ENCODE measurements around the gene GALK1.
"Not testable (repeated sequence)": the region's sequence is repeated elsewhere in the genome, so short reads cannot be mapped to it uniquely, and the experiment has no call there.

Gene GALK1

DNA sequence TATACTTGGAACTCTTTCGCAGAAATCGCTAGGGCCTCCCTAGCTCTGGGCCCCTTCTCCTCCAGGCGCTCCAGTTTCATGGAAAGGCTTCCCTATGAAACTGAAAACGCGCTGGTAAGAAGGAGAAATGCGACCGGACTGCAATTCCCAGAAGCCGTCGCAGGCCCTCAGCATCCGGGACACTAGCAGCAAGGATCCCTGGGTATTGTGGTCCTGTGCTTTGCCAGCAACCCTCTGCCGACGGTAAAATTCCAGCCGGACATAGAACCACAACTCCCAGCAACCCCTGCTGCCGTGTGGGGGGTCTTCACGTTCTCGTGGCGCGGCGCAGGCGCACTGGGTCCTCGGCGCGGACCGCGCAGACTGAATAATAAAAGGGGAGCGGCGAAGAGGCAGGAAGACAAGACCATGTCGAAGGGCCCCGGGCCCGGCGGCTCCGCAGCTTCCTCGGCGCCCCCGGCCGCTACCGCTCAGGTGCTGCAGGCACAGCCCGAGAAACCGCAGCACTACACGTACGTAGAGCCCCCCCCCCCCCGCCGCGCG is 19.6 kb upstream of the GALK1 start, which contains the start of gene UNK:
Gene UNK (plus strand): TSS at position 334 of the 543 bp plus-strand sequence. CDS start 75 bp downstream, at position 409.
- Histone ChIP-seq H3K9me3 (ENCODE audit: control insufficient read depth, low read length) (no peaks in the 10 kb centered on the region), H3K4me1 (ENCODE audit: control insufficient read depth, insufficient read depth, low read length) (peaks cover 10% of the 10 kb centered on the region), H3K36me3 (ENCODE audit: control insufficient read depth, insufficient read depth, low read length) (peaks cover 3% of the 10 kb centered on the region), H3K27me3 (ENCODE audit: control insufficient read depth, insufficient read depth, low read length, poor library complexity, severe bottlenecking) (no peaks in the 10 kb centered on the region), H3K27ac (ENCODE audit: insufficient read depth, low read depth, low read length, poor library complexity, severe bottlenecking) (peak within 1 kb of the TSS; percentile 100), H3K4me3 (ENCODE audit: insufficient read depth, low read depth, low read length) (peak within 1 kb of the TSS; percentile 76)
- 0 to 1% methylated on average over 42 to 45 of the region's 45 CpGs for WGBS, 2 experiments

DNA sequence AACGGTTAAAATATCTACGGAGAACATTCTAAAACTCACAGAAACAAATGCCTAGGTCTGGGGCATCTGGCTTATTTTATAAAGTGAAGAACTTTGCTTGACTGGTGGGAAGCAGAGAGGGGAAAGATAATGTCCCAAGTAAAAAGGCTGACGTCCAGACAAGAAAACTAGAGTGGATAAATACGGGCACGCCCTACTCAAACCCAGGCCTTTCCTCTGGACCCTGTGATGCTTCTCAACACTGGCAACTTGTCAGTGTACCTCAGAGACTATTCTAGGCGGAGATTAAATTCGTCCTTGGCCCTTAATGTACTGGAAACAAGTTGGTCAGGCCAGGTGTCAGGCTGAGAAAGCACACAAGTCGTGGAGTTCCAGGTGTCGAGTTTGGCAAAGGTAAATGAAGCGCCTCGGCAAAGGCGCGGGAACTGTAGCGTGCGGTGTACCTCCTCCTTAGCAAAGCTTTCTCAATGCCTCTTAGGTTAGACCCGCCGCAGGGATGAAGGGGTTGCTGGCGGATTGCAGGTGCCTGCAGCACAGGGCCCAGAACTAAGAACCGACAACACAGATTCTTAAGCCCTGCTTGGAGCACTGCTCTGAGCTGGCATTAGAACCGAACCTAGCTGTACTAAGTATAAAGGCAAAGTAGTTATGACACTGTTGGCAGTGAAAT is 18.9 kb upstream of the GALK1 start:
- peaks cover 10% of the 10 kb centered on the region for H3K4me1 ChIP-seq (ENCODE audit: control insufficient read depth, insufficient read depth, low read length)
- no peaks in the 10 kb centered on the region for H3K27me3 ChIP-seq (ENCODE audit: control insufficient read depth, insufficient read depth, low read length, poor library complexity, severe bottlenecking)
- H3K36me3 ChIP-seq (ENCODE audit: control insufficient read depth, insufficient read depth, low read length): peaks cover 4% of the 10 kb centered on the region
- H3K4me3 ChIP-seq (ENCODE audit: insufficient read depth, low read depth, low read length): peak overlapping the region; percentile 76
- H3K9me3 ChIP-seq (ENCODE audit: control insufficient read depth, low read length): no peaks in the 10 kb centered on the region
- peak overlapping the region; percentile 100 for H3K27ac ChIP-seq (ENCODE audit: insufficient read depth, low read depth, low read length, poor library complexity, severe bottlenecking)
- WGBS, 2 experiments: 89% methylated on average over 20 of the region's 20 CpGs

DNA sequence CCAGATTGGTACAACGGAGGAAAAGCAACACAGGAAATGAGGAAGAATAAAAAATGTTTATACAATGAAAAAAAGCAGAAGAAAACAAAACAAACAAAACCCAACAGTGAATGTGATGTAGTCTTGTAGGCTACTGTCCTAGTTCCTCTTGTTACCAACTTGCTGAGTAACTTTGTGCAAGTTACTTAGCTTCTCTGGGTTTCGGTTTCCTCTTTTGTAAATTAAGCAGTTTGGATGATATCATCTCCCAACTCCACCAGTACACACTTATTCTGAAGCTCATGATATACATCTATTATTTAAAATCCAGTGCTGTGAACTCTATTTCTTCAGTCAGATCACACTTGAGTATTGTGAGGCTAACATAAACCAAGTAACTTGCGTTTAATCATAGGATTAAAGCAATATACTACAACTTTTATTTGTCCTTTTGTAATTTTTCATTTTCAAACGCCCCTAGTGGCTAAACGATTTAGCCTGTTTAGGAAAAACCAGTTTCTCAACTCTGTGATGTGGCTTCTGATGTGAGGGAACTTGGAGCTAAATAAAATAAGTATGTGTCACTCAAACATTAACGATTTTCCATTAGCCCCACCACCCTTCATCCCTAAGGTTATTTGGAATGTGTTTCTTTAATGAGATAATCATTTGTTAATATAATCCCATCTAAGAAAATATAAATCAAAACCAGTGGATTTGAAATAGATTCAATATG is 18.2 kb upstream of the GALK1 start:
- no peak overlapping the region for H3K27ac ChIP-seq (ENCODE audit: insufficient read depth, low read depth, low read length, poor library complexity, severe bottlenecking)
- no peaks in the 10 kb centered on the region for H3K27me3 ChIP-seq (ENCODE audit: control insufficient read depth, insufficient read depth, low read length, poor library complexity, severe bottlenecking)
- peaks cover 10% of the 10 kb centered on the region for H3K4me1 ChIP-seq (ENCODE audit: control insufficient read depth, insufficient read depth, low read length)
- H3K9me3 ChIP-seq (ENCODE audit: control insufficient read depth, low read length): no peaks in the 10 kb centered on the region
- H3K36me3 ChIP-seq (ENCODE audit: control insufficient read depth, insufficient read depth, low read length): peaks cover 11% of the 10 kb centered on the region
- WGBS, 2 experiments: 43 to 71% methylated on average over 4 of the region's 6 CpGs
- H3K4me3 ChIP-seq (ENCODE audit: insufficient read depth, low read depth, low read length): no peak overlapping the region

DNA sequence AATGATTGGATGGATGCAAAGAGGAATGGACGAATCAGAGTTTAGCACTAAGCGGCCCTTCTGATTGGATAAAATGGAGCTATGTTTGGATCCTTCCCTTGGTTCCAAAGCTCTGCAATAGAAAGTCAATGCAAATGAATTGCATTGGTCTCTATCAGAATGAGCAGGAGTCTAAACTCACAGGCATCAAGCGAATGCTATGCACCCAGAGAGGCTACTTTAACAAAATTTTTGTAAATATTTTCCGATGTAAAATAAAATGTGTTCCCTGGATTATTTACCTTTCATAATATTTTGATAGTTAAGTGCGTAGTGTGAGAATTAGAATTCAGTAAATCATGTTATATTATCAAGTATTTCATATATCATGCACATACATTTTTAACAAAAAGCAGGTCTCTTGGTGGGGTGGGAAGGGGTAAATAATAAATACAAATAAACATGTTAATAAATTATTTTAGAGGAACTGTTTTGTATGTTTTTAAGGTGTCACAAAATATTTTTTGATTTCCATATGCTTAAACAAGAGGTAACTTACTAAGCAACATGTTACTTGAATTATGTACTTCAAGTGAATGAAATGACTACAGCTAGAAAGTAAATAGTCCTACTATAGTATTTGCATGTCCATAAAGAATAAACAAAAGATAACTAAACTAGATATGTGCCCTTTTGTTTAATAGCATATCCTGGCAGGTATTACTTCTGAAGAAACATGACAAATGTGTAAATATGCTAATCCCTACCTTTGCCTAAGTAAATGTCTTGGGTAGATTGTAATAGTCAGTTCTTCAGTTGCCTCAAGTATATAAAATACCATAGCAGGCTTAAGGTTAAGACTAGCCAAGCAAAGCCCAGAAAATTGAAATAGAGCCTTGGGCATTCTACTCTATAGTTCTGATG is 15.2 kb upstream of the GALK1 start:
- no peak overlapping the region for H3K4me3 ChIP-seq (ENCODE audit: insufficient read depth, low read depth, low read length)
- 0 to 3% methylated on average over 3 of the region's 5 CpGs for WGBS, 2 experiments
- peaks cover 5% of the 10 kb centered on the region for H3K4me1 ChIP-seq (ENCODE audit: control insufficient read depth, insufficient read depth, low read length)
- peaks cover 14% of the 10 kb centered on the region for H3K36me3 ChIP-seq (ENCODE audit: control insufficient read depth, insufficient read depth, low read length)
- no peaks in the 10 kb centered on the region for H3K9me3 ChIP-seq (ENCODE audit: control insufficient read depth, low read length)
- H3K27me3 ChIP-seq (ENCODE audit: control insufficient read depth, insufficient read depth, low read length, poor library complexity, severe bottlenecking): no peaks in the 10 kb centered on the region
- H3K27ac ChIP-seq (ENCODE audit: insufficient read depth, low read depth, low read length, poor library complexity, severe bottlenecking): no peak overlapping the region

DNA sequence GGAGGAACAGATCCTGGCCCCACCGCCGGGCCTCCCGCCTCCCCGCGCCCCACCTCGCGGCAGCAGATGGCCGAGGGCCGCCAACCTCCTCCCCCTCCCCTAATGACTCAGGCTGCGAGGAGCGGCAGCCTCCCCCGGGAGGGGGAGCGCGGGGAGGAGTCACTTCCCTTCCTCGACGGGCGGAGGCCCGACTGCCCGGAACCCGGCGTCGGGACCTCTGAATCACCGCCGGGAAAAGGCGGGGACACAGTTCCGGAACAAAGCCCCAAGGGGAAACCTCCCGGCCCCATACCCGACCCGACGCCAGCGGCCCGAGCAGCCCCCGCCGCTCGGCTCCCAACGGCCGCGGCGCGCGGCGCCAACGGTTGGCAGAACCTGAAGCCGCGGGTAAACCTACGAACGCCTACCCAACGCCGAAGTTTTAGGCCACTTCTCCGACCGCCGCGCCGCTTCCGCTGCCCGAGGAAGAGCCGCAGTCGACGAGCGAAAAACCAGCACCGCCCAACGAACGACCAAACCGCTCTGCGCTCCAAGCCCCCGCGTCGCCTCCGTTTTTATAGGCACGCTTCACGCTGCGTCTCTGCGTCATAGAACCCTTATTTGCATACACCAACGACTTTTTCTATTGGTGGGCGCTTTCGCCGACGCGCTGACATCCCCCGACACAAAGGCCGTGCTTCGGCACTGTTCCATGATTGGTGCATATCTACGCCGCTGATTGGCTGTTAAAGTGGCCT is 14.4 kb upstream of the GALK1 start:
- Histone ChIP-seq H3K4me1 (ENCODE audit: control insufficient read depth, insufficient read depth, low read length) (peaks cover 5% of the 10 kb centered on the region), H3K27ac (ENCODE audit: insufficient read depth, low read depth, low read length, poor library complexity, severe bottlenecking) (peak overlapping the region; percentile 95), H3K9me3 (ENCODE audit: control insufficient read depth, low read length) (no peaks in the 10 kb centered on the region), H3K4me3 (ENCODE audit: insufficient read depth, low read depth, low read length) (peak overlapping the region; percentile 98), H3K27me3 (ENCODE audit: control insufficient read depth, insufficient read depth, low read length, poor library complexity, severe bottlenecking) (no peaks in the 10 kb centered on the region), H3K36me3 (ENCODE audit: control insufficient read depth, insufficient read depth, low read length) (peaks cover 14% of the 10 kb centered on the region)
- 0% methylated on average over 84 of the region's 84 CpGs for WGBS, 2 experiments

DNA sequence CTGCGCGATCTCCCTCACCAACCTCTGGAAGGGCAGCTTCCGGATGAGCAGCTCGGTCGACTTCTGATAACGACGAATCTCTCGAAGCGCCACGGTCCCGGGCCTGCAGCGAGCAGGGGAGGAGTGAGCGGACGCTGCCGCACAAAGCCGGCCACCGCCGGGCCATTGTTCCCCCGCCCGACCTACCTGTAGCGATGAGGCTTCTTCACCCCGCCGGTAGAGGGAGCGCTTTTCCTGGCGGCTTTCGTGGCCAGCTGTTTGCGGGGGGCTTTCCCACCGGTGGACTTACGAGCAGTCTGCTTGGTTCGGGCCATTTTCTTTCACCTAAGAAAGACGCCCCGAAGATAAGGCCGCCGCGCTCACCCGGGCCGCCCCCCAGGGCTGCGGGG is 13.9 kb upstream of the GALK1 start:
- peaks cover 5% of the 10 kb centered on the region for H3K4me1 ChIP-seq (ENCODE audit: control insufficient read depth, insufficient read depth, low read length)
- peak overlapping the region; percentile 95 for H3K27ac ChIP-seq (ENCODE audit: insufficient read depth, low read depth, low read length, poor library complexity, severe bottlenecking)
- no peaks in the 10 kb centered on the region for H3K27me3 ChIP-seq (ENCODE audit: control insufficient read depth, insufficient read depth, low read length, poor library complexity, severe bottlenecking)
- WGBS, 2 experiments: 1% methylated on average over 38 of the region's 38 CpGs
- H3K9me3 ChIP-seq (ENCODE audit: control insufficient read depth, low read length): no peaks in the 10 kb centered on the region
- peaks cover 14% of the 10 kb centered on the region for H3K36me3 ChIP-seq (ENCODE audit: control insufficient read depth, insufficient read depth, low read length)
- H3K4me3 ChIP-seq (ENCODE audit: insufficient read depth, low read depth, low read length): peak overlapping the region; percentile 98

DNA sequence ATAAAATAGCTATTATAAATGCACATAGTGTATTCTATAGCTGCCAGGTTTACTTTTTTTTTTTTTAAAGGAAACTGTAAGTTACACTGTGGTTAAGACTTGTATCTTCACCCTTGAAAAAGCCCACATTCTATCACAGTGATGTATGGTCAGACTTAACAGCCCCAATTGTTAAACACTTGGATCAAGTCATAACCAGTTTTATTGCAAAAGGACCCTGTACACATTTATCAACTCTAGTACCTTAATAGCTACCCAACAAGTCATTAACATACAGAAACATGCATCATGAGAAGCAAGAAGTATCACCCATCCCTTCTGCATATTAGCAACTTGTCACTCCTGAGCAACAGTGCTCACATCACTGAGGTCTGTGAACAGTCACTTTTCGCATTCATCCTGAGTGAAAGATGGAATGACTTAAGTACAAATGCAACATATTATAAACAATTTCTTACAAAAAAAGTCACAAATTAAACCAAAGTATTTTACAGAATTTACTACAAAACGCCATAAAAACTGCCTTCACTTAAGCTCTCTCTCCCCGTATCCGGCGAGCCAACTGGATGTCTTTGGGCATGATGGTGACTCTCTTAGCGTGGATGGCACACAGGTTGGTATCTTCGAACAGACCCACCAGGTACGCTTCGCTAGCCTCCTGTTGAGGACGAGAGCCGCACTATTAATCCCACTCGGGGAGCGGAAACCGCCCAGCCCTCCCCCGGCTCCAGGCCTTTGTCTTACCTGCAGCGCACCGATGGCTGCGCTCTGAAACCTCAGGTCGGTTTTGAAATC is 13.3 kb upstream of the GALK1 start:
- WGBS, 2 experiments: 12 to 13% methylated on average over 19 of the region's 19 CpGs
- not testable (repeated sequence) for H3K4me1 ChIP-seq (ENCODE audit: control insufficient read depth, insufficient read depth, low read length); H3K9me3 ChIP-seq (ENCODE audit: control insufficient read depth, low read length); H3K27me3 ChIP-seq (ENCODE audit: control insufficient read depth, insufficient read depth, low read length, poor library complexity, severe bottlenecking); H3K27ac ChIP-seq (ENCODE audit: insufficient read depth, low read depth, low read length, poor library complexity, severe bottlenecking)
- Histone ChIP-seq H3K36me3 (ENCODE audit: control insufficient read depth, insufficient read depth, low read length) (peaks cover 14% of the 10 kb centered on the region), H3K4me3 (ENCODE audit: insufficient read depth, low read depth, low read length) (peak overlapping the region; percentile 98)

DNA sequence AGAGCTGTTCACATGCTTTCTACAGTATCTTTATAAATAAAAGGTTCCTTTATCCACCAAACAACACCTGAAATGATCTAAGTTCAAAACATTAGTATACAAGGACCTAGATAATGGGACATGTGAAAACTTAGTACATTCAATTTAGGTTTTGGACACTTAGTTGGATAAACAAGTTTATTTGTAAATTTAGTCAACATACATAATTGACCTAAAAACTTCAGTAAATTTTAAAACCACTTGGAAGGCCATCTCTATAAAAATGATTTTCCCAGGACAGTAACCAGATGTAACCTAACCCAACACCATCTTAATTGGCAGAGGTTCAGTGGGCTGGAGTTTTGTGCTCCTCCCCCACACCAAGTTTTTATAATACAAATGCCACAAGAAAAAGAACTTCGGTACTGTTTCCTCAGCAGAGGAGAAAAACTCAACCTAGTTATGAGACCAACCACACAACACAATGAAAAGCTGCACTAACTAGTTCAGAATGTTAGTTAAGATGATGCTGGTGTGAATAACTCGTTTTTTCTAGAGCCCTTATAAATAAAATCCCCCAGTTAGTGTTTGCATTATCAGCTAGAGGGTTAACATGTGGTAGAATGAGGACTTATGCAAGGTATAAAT is 12.4 kb upstream of the GALK1 start:
- Histone ChIP-seq H3K4me1 (ENCODE audit: control insufficient read depth, insufficient read depth, low read length) (peaks cover 5% of the 10 kb centered on the region), H3K4me3 (ENCODE audit: insufficient read depth, low read depth, low read length) (peak overlapping the region; percentile 98), H3K9me3 (ENCODE audit: control insufficient read depth, low read length) (no peaks in the 10 kb centered on the region), H3K36me3 (ENCODE audit: control insufficient read depth, insufficient read depth, low read length) (peaks cover 14% of the 10 kb centered on the region), H3K27ac (ENCODE audit: insufficient read depth, low read depth, low read length, poor library complexity, severe bottlenecking) (no peak overlapping the region), H3K27me3 (ENCODE audit: control insufficient read depth, insufficient read depth, low read length, poor library complexity, severe bottlenecking) (no peaks in the 10 kb centered on the region)
- 91 to 94% methylated on average over 2 of the region's 2 CpGs for WGBS, 2 experiments

Data from ectodermal cell (in vitro differentiated cells).